B cell (primary cell): Measurements from ENCODE around the gene GMFB. TPM values are rescaled to one million over a fixed set of nuclear protein-coding genes. Genes with fewer than 3 reads are reported as not detected.
"Not testable (repeated sequence)": the region's sequence is repeated elsewhere in the genome, so short reads cannot be mapped to it uniquely, and the experiment has no call there.

ENCODE experiments used
- ATAC-seq: fragments of 200-7000 bp; cut with Tn5 transposase; one replicate; pipeline ENCODE4 v1.10.0; 2021; ENCODE audit warnings: low read depth, mild to moderate bottlenecking, moderate number of reproducible peaks, moderate library complexity
- CTCF ChIA-PET: fragments of 350-600 bp; sonication (Branson Sonifier 250); formaldehyde crosslinking; loops from one replicate; lab custom pipeline; 2021; ENCODE audit warnings: antibody characterized with exemption, inconsistent platforms; lab: Charles Lee
- POLR2A ChIA-PET: fragments of 350-600 bp; sonication (Branson Sonifier 250); formaldehyde crosslinking; loops from one replicate; lab custom pipeline; 2021; ENCODE audit warnings: antibody characterized with exemption; lab: Charles Lee
- DNase-seq: peaks from one replicate; pipeline ENCODE4 v3.0.0; 2013
- H2AFZ ChIP-seq: 2 replicates; pipeline ENCODE4 v1.6.1; 2012; ENCODE audit warnings: mild to moderate bottlenecking, low read depth, low read length; ENCODE audit not compliant: insufficient read depth, poor library complexity, severe bottlenecking
- H3K27ac ChIP-seq, 2 donors: 1 replicate in 1 of 2; 2 replicates in 1 of 2; pipeline ENCODE4 v1.5.1; 2012 to 2013; ENCODE audit warnings: low read length in 2 of 2, mild to moderate bottlenecking in 2 of 2, moderate library complexity in 1 of 2
- H3K27me3 ChIP-seq, 4 experiments: fragments of 200-600 bp in 1 of 4; sonication (generic) in 1 of 4; replicated peaks in 1 of 4; 1 replicate in 2 of 4; 2 replicates in 2 of 4; pipeline versions ENCODE4 v1.6.1 to v1.7.0; 2013 to 2016; ENCODE audit warnings: low read length in 3 of 4, mild to moderate bottlenecking in 2 of 4, mixed read lengths in 1 of 4, moderate library complexity in 1 of 4; ENCODE audit not compliant: insufficient read depth in 4 of 4, control insufficient read depth in 3 of 4; ENCODE audit errors: control extremely low read depth in 1 of 4
- H3K36me3 ChIP-seq, 2 experiments: replicated peaks in 1 of 2; 1 replicate in 1 of 2; 2 replicates in 1 of 2; pipeline versions ENCODE4 v1.6.1 to v1.7.1; 2013; ENCODE audit warnings: low read length in 1 of 2; ENCODE audit not compliant: insufficient read depth in 2 of 2, control insufficient read depth in 1 of 2; ENCODE audit errors: control extremely low read depth in 1 of 2, extremely low read depth in 1 of 2
- H3K4me1 ChIP-seq, 2 donors: fragments of 200-600 bp in 1 of 2; sonication (generic) in 1 of 2; 1 replicate in 1 of 2; 2 replicates in 1 of 2; pipeline versions ENCODE4 v1.5.1 to v1.6.1; 2013 to 2017; ENCODE audit warnings: low read length in 2 of 2; ENCODE audit not compliant: control insufficient read depth in 2 of 2, insufficient read depth in 2 of 2
- H3K4me2 ChIP-seq: replicated peaks from 2 replicates; pipeline ENCODE3; 2012; ENCODE audit warnings: mild to moderate bottlenecking, low read depth, low read length; ENCODE audit not compliant: poor library complexity, severe bottlenecking
- H3K4me3 ChIP-seq, 5 experiments: fragments of 200-600 bp in 1 of 5; sonication (generic) in 1 of 5; 1 replicate in 3 of 5; 2 replicates in 2 of 5; pipeline versions ENCODE4 v1.5.1 to v1.7.0; 2011 to 2016; ENCODE audit warnings: low read length in 4 of 5, mild to moderate bottlenecking in 4 of 5, low read depth in 2 of 5, control low read depth in 1 of 5, moderate library complexity in 1 of 5; ENCODE audit not compliant: insufficient read depth in 1 of 5; ENCODE audit errors: control extremely low read depth in 1 of 5, extremely low read depth in 1 of 5
- H3K79me2 ChIP-seq: fragments of 200-600 bp; sonication (generic); one replicate; pipeline ENCODE4 v1.6.0; 2016; ENCODE audit warnings: low read length; ENCODE audit not compliant: control insufficient read depth, insufficient read depth
- H3K9ac ChIP-seq: fragments of 200-600 bp; sonication (generic); 2 replicates; pipeline ENCODE4 v1.6.1; 2017; ENCODE audit warnings: mild to moderate bottlenecking, low read length, moderate library complexity
- H3K9me3 ChIP-seq, 3 donors: one replicate each; pipeline versions ENCODE4 v1.6.1 to v1.7.1; 2013; ENCODE audit warnings: low read length in 2 of 3; ENCODE audit not compliant: control insufficient read depth in 2 of 3, insufficient read depth in 1 of 3; ENCODE audit errors: control extremely low read depth in 1 of 3
- H4K20me1 ChIP-seq: 2 replicates; pipeline ENCODE4 v1.6.0; 2012; ENCODE audit warnings: mild to moderate bottlenecking, low read length; ENCODE audit not compliant: insufficient read depth, control insufficient read depth, poor library complexity, severe bottlenecking
- H3K27ac Mint-ChIP-seq: one replicate; pipeline ENCODE4 v1.8.0; 2021; ENCODE audit warnings: mixed read lengths
- H3K27me3 Mint-ChIP-seq: one replicate; pipeline ENCODE4 v1.8.0; 2021; ENCODE audit warnings: mixed read lengths
- H3K4me1 Mint-ChIP-seq: one replicate; pipeline ENCODE4 v1.8.0; 2021; ENCODE audit warnings: mixed read lengths
- H3K4me3 Mint-ChIP-seq: one replicate; pipeline ENCODE4 v1.8.0; 2021; ENCODE audit warnings: mixed read lengths
- H3K9me3 Mint-ChIP-seq: one replicate; pipeline ENCODE4 v1.8.0; 2022; ENCODE audit warnings: mixed read lengths; ENCODE audit not compliant: insufficient read depth
- CTCF ChIP-seq: fragments of 200-600 bp; IDR thresholded peaks from one replicate; pipeline ENCODE4 v1.8.0; 2022; ENCODE audit warnings: antibody characterized with exemption, mild to moderate bottlenecking
- EZH2 ChIP-seq: IDR thresholded peaks from 2 replicates; pipeline ENCODE4 v1.6.1; 2012; ENCODE audit warnings: borderline replicate concordance, low read depth, mild to moderate bottlenecking, moderate library complexity, low read length; ENCODE audit not compliant: insufficient read depth, poor library complexity, severe bottlenecking
- WGBS: methylation state at CpG from one replicate; pipeline ENCODE4 v1.1.5; 2013; ENCODE audit warnings: missing lambda C conversion rate; ENCODE audit not compliant: insufficient coverage; 5-methylcytosine and 5-hydroxymethylcytosine counted together
- intact Hi-C: fragments of 100-400 bp; cut with micrococcal nuclease; formaldehyde crosslinking; loops from one replicate; pipeline ENCODE4 v1.10.0; 2022
- polyA plus RNA-seq: library from polyadenylated mRNA; depleted of rRNA; stranded (reverse); fragments of >200 nt; gene quantifications from 2 replicates; pipeline ENCODE4 v1.2.3, GENCODE V29; 2012
- total RNA-seq, 2 donors: library from RNA; stranded (reverse); fragments of 120-200 nt in 1 of 2; gene quantifications; 1 replicate in 1 of 2; 2 replicates in 1 of 2; pipeline versions ENCODE4 v1.2.3 to v1.2.4, GENCODE V29; 2013 to 2022

The GMFB gene
- total and polyA plus RNA-seq, 2 donors (not counting 1 experiment from before 2014, with no cell fraction given), result 13.6 to 49.8 TPM

- H3K27ac Mint-ChIP-seq, result no peak overlapping the region
- no peaks in the 10 kb centered on the region for H4K20me1 ChIP-seq
- H3K27ac ChIP-seq, result no peak overlapping the region
- POLR2A ChIA-PET, result interaction anchor here (0.7 kb wide), 1 partner anchor 20 kb away, joined by 7 read pairs; no protein-coding TSS in a partner anchor
- no peaks in the 10 kb centered on the region for H3K79me2 ChIP-seq
- no peaks in the 10 kb centered on the region for H3K27me3 Mint-ChIP-seq
- H3K4me3 ChIP-seq, result no peak overlapping the region
- H3K4me2 ChIP-seq, result no peak overlapping the region
- peaks cover 0 to 13% (median 2%) of the 10 kb centered on the region in 3 donors for H3K9me3 ChIP-seq
- peaks cover 11% of the 10 kb centered on the region for H3K9me3 Mint-ChIP-seq
- ATAC-seq, result no peak
- no peak overlapping the region for H2AFZ ChIP-seq
- H3K4me1 ChIP-seq, result no peaks in the 10 kb centered on the region
- CTCF ChIA-PET, result no interaction called here
- no peak for DNase-seq
- H3K4me3 Mint-ChIP-seq, result no peak overlapping the region
- H3K27me3 ChIP-seq, result no peaks in the 10 kb centered on the region
- H3K36me3 ChIP-seq, result no peaks in the 10 kb centered on the region
- no CpG with 5 or more reads among the region's 1 CpG for WGBS
- no peak for TF ChIP-seq CTCF
- TF ChIP-seq EZH2, result no peak
- H3K9ac ChIP-seq, result no peak overlapping the region
- intact Hi-C loops, result no loop called here
- peaks cover 4% of the 10 kb centered on the region for H3K4me1 Mint-ChIP-seq
These were observed 33.4 kb downstream of the GMFB start for GRCh38 chr14:54455363-54455762.

GRCh38 chr14:54453990-54454389 is 34.8 kb downstream of the GMFB start:
- H3K4me1 Mint-ChIP-seq, CTCF ChIA-PET, H3K27me3 ChIP-seq, H3K4me1 ChIP-seq, H3K27ac Mint-ChIP-seq, DNase-seq, H3K79me2 ChIP-seq, H4K20me1 ChIP-seq, ATAC-seq, H3K9ac ChIP-seq, intact Hi-C loops, H3K4me2 ChIP-seq, H3K36me3 ChIP-seq, H3K27ac ChIP-seq, H3K4me3 ChIP-seq, H3K9me3 Mint-ChIP-seq, H3K27me3 Mint-ChIP-seq, H2AFZ ChIP-seq, H3K4me3 Mint-ChIP-seq, H3K9me3 ChIP-seq: not testable (repeated sequence)
- 80% methylated on average over 2 of the region's 5 CpGs for WGBS
- POLR2A ChIA-PET, result interaction anchor here (0.6 kb wide), 1 partner anchor 35 kb away, joined by 4 read pairs; the partner anchor contains the start of gene GMFB
